ENCODE data around the gene ZNF276. TPM values are rescaled to one million over a fixed set of nuclear protein-coding genes. Genes with fewer than 3 reads are reported as not detected.
A peak's percentile ranks its signal among the peaks of the same experiment; 100 is the strongest.

Gene ZNF276
- total and polyA plus RNA-seq, 2 of the 8 experiments (the other 6 are each of a cell fraction or from before 2014, with no cell fraction given): 6.4 to 9.3 TPM

DNA sequence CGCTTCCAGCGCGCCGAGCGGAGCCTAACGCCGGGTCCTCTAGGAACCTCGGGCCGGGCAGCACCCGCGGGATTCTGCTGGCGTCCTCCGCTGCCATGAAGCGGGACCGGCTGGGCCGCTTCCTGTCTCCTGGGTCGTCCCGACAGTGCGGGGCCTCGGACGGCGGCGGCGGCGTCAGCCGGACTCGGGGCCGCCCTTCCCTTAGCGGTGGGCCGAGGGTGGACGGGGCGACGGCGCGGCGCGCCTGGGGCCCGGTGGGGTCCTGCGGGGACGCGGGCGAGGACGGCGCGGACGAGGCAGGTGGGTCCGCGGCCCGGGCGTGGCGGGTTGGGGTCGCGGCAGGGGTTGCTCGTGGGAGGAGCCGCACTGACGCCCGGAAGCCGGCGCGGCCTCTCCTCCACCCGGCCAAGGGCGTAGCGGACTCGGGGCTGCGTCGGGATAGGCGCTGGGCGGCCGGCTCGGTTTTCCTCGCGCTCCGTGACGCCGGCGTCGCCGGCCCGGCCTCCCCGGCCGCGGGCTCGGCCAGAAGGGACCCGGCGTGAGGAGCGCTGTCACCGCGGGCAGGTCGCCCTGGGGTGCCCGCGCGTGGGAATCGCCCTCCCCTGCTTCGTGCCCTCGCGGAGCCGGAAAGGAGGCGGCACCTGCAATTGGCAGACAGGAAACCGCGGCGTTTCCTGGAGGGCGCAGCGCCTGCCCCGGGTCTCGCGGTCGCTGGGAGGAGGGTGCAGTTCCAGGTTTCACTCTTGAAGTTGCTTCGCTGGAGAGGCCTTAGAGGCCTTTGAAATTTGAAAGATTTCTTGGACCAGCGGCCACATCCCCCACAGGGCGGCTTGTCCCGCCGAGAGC, 432 bp downstream of the ZNF276 start (continued):
- TF ChIP-seq, protein P1, sequence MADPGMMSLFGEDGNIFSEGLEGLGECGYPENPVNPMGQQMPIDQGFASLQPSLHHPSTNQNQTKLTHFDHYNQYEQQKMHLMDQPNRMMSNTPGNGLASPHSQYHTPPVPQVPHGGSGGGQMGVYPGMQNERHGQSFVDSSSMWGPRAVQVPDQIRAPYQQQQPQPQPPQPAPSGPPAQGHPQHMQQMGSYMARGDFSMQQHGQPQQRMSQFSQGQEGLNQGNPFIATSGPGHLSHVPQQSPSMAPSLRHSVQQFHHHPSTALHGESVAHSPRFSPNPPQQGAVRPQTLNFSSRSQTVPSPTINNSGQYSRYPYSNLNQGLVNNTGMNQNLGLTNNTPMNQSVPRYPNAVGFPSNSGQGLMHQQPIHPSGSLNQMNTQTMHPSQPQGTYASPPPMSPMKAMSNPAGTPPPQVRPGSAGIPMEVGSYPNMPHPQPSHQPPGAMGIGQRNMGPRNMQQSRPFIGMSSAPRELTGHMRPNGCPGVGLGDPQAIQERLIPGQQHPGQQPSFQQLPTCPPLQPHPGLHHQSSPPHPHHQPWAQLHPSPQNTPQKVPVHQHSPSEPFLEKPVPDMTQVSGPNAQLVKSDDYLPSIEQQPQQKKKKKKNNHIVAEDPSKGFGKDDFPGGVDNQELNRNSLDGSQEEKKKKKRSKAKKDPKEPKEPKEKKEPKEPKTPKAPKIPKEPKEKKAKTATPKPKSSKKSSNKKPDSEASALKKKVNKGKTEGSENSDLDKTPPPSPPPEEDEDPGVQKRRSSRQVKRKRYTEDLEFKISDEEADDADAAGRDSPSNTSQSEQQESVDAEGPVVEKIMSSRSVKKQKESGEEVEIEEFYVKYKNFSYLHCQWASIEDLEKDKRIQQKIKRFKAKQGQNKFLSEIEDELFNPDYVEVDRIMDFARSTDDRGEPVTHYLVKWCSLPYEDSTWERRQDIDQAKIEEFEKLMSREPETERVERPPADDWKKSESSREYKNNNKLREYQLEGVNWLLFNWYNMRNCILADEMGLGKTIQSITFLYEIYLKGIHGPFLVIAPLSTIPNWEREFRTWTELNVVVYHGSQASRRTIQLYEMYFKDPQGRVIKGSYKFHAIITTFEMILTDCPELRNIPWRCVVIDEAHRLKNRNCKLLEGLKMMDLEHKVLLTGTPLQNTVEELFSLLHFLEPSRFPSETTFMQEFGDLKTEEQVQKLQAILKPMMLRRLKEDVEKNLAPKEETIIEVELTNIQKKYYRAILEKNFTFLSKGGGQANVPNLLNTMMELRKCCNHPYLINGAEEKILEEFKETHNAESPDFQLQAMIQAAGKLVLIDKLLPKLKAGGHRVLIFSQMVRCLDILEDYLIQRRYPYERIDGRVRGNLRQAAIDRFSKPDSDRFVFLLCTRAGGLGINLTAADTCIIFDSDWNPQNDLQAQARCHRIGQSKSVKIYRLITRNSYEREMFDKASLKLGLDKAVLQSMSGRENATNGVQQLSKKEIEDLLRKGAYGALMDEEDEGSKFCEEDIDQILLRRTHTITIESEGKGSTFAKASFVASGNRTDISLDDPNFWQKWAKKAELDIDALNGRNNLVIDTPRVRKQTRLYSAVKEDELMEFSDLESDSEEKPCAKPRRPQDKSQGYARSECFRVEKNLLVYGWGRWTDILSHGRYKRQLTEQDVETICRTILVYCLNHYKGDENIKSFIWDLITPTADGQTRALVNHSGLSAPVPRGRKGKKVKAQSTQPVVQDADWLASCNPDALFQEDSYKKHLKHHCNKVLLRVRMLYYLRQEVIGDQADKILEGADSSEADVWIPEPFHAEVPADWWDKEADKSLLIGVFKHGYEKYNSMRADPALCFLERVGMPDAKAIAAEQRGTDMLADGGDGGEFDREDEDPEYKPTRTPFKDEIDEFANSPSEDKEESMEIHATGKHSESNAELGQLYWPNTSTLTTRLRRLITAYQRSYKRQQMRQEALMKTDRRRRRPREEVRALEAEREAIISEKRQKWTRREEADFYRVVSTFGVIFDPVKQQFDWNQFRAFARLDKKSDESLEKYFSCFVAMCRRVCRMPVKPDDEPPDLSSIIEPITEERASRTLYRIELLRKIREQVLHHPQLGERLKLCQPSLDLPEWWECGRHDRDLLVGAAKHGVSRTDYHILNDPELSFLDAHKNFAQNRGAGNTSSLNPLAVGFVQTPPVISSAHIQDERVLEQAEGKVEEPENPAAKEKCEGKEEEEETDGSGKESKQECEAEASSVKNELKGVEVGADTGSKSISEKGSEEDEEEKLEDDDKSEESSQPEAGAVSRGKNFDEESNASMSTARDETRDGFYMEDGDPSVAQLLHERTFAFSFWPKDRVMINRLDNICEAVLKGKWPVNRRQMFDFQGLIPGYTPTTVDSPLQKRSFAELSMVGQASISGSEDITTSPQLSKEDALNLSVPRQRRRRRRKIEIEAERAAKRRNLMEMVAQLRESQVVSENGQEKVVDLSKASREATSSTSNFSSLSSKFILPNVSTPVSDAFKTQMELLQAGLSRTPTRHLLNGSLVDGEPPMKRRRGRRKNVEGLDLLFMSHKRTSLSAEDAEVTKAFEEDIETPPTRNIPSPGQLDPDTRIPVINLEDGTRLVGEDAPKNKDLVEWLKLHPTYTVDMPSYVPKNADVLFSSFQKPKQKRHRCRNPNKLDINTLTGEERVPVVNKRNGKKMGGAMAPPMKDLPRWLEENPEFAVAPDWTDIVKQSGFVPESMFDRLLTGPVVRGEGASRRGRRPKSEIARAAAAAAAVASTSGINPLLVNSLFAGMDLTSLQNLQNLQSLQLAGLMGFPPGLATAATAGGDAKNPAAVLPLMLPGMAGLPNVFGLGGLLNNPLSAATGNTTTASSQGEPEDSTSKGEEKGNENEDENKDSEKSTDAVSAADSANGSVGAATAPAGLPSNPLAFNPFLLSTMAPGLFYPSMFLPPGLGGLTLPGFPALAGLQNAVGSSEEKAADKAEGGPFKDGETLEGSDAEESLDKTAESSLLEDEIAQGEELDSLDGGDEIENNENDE (IDR thresholded peaks at IDR 0.05; ENCODE audit: insufficient replicate concordance, low read length): no peak
- peak; percentile 15 for TF ChIP-seq TAF7 (optimal IDR thresholded peaks at IDR 0.05; ENCODE audit: borderline replicate concordance, low read depth, low read length)
- TF ChIP-seq EGR1 (IDR thresholded peaks at IDR 0.05; ENCODE audit: borderline replicate concordance, low read depth, low read length): 0 out of 2 replicates have a peak, but pooled peaks have one; percentile 2
- TF ChIP-seq KDM5A (IDR thresholded peaks at IDR 0.05; ENCODE audit: low read length): no peak
- peak; percentile 11 for TF ChIP-seq ASH2L (IDR thresholded peaks at IDR 0.05; ENCODE audit: low read length)
- TF ChIP-seq SP4 (IDR thresholded peaks at IDR 0.05; ENCODE audit: low read length): no peak
- 0 out of 2 replicates have a peak, but pooled peaks have one; percentile 32 for TF ChIP-seq SUZ12 (IDR thresholded peaks at IDR 0.05; ENCODE audit: low read length)
- TF ChIP-seq RFX5 (IDR thresholded peaks at IDR 0.05; ENCODE audit: borderline replicate concordance, low read depth, low read length): no peak
- no peak for TF ChIP-seq FOSL1 (IDR thresholded peaks at IDR 0.05; ENCODE audit: insufficient read depth, low read depth, low read length)
- 0 out of 2 replicates have a peak, but pooled peaks have one; percentile 8 for TF ChIP-seq GABPA (IDR thresholded peaks at IDR 0.05; ENCODE audit: borderline replicate concordance, insufficient read depth, low read length)

Measured in H1 (cell line).